Mesenteric fat pad (tissue), 1 donor: ENCODE data around the gene CTRB2. TPM values are rescaled to one million over a fixed set of nuclear protein-coding genes. Genes with fewer than 3 reads are reported as not detected.
"Not testable (repeated sequence)": the region's sequence is repeated elsewhere in the genome, so short reads cannot be mapped to it uniquely, and the experiment has no call there.

ENCODE experiments used
- DNase-seq: peaks from one replicate; pipeline ENCODE4 v3.0.0-alpha.2; 2020; ENCODE audit warnings: low spot score
- total RNA-seq: library from RNA; stranded (reverse); fragmentation: NEBNext Ultra II Directional; extraction: Animal tissue kit (Norgen Biotek cat#: 25700); gene quantifications from one replicate; pipeline ENCODE4 v1.2.1, GENCODE V29; 2021
- donor health status: DM: yes; HTN: yes; CAD: no.

CTRB2 gene
- total RNA-seq, 1 donor from 2014 or later: 4.1 TPM

GRCh38 chr16:75227361-75228142 is 20.6 kb upstream of the CTRB2 start:
- no peak for DNase-seq

DNA sequence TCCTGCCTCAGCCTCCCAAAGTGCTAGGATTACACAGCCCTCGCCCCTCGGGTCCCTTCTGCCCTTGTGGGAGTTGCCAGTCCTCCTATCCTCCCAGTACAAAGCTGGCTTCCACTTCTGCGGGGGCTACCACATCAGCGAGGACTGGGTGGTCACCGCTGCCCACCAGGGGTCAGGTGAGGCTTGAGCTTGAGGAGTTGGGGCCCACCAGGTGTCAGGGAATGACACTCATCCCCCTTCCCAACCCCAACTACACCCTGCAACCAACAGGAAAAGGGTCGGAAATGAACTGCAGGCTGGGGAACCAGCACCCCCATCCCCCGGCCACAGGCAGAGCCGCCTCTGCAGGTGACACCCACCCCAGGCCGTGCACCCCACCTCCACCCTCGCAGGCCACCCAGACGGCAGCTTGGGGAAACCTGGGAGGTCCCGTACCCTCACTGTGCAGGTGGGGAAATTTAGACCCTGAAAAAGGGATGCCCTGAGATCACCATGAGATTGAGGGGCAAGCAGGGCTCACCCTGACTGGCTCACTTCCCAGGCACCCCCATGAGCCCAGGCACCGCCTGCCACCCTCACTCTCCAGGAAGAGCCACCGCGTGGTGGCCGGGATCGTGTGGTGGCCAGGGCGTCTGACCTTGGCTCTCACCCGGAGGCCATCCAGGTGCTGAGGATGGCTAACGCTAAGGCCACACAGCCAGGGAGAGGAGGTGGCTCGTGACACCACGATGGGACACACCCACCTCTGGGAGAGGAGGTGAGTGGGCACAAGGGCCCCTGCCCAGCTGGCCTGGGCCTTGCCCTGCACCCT is 19.8 kb upstream of the CTRB2 start:
- DNase-seq: no peak

DNA sequence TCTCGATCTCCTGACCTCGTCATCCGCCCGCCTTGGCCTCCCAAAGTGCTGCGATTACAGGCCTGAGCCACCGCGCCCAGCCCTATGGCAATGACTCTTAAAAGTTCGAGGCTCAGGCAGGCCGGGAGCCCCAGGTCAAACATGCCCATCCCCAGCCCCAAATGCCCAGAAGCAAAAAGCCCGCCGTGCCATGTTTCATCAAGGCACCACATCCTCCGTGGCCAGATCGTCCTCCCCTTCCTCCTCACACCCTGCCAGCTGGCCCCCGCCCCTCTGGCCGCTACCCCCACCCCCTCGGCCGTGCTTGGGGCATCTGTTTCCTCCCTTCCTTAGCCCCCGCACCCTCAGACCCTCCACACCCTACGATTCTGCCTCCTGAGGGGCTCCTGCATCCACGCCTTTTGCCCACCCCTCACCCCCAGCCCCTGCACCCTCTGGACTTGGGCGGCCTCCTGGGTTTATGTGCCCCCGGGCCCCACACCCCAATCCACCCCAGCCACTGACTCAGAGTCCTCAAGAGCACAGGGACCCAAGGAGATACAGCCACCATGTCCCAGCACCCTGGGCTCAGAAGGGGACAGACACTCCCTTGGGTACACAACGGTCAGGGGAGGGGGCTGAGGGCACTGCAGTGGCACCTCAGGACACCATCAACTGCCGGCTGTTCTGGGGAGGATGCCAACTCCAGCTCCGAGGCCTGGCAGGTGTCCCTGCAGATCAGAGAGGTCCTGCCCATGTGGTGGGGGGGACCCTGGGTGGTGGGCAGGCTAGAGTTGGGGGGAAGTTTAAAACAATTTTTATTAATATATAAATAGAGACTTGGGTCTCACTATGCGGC is 18.9 kb upstream of the CTRB2 start:
- no peak for DNase-seq

DNA sequence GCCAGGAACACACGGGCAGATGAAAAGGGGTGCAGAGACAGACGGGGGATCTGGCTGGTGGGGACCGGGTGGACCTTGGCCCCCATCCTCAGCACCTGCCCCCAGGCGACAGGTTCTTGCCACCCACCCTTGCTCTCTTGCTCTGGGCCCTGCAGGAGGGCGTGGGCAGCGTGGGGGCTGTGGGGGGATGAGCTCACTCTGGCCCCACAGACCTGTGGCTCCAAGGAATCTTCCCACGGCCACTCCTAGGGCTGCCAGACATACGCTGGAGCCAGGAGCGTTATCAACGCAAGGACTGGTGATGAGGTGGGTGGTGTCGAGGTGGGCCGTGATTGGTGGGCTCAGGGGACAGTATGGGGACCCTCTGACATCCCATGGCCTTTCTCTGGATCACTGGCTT is 18.1 kb upstream of the CTRB2 start:
- DNase-seq: no peak

- no peak for DNase-seq
Measured at GRCh38 chr16:75224306-75225082, 17.5 kb upstream of the CTRB2 start.

- DNase-seq: not testable (repeated sequence)
Measured at GRCh38 chr16:75223129-75223528, 16.2 kb upstream of the CTRB2 start.

DNA sequence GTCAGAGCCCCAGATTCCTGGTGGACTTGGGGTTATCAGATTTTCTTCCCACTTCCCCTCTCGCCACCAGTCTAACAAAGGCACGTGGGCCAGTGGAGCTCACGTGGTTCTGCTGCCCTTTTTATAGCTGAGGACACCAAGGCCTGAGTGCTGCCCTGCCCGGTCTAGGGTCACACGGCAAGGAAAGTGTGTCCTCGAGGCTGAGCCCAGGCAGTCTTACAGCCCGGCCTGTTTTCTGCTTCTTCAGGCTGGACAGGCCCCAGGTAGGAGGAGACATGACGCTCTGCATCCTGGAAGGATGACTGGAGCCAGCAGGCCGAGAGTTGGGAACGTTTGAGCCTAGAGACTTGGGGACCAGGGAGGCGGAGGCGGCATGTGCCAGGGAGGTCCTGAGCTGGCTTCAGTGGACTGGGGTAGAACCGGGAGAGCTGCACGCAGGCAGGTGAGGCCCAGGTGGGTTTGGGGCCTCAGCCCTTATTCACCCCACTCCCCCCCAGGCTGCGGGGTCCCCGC is 15.4 kb upstream of the CTRB2 start:
- no peak for DNase-seq

DNA sequence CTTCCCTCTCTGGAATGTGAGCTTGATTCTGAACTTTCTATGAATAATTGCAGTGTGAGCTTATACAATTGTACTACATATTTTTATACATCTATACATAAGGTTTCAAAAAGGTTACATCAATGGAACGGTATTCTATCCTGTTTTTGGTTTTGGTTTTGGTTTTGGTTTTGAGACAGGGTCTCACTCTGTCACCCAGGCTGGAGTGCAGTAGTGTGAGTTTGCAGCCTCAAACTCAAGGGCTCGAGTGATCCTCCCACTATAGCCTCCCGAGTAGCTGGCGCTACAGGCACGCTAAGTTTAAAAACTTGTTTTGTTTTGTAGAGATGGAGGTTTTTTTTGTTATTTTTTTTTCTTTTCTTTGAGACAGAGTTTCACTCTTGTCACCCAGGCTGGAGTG is 12.9 kb upstream of the CTRB2 start:
- no peak for DNase-seq

DNA sequence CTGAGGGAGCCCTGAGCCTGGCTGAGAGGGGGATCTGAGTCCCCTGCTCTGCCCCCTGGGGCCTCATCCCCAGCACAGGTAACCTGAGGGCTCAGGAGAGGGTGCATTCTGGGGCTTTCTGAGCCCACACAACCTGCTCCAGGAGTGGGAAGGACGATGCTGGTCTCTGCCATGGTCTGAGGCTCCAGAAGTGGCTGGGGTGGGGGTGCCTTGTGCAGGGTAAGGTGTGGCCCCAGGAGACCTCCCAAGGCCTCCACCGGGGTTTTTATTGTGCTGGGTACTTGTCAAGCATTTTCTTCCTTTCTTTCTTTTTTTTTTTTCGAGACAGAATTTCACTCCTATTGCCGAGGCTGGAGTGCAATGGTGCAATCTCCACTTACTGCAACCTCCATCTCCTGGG is 12.1 kb upstream of the CTRB2 start:
- DNase-seq: no peak

GRCh38 chr16:75218256-75219076 is 11.5 kb upstream of the CTRB2 start, which contains the start of gene CTRB1:
Gene CTRB1 (plus strand): TSS chr16:75218988. CDS start chr16:75219008, 20 bp downstream.
- DNase-seq: no peak

DNA sequence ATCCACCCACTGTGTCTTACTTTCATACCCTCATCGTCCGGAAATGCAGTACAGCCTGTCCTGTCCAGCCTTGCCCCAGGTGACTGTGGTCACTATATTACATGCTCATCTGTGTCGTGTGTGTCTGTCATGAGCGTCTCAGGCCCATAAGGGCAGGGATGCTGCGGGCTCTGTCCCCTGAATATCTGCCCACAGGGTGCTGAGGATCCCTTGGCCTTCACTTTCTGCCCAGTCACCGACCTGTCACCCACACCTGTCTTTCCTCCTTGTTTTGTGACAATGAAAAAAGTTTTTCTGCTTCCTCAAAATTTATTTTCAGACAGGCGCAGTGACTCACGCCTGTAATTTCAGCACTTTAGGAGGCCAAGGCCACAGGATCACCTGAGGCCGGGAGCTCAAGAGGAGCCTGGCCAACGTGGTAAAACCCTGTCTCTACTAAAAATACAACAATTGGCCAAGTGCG is 10.5 kb upstream of the CTRB2 start:
- no peak for DNase-seq

GRCh38 chr16:75216576-75216975 is 9.6 kb upstream of the CTRB2 start:
- DNase-seq: no peak

DNA sequence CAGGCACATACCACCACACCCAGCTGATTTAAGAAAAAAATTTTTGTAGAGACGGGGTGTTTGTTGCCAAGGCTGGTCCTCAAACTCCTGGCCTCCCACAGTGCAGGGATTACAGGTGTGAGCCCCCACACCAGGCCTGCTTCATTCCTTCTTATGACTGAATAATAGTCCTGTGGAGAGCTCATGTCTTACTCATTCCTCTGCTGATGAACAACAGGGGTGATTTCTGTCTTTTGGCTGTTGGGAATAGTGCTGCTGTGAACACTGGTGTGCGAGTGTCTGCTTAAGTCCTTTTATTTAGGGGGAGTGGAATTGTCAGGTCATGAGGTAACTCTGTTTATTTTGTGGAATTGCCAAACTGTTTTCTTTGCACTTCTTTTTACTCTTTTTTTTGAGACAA is 9.2 kb upstream of the CTRB2 start:
- DNase-seq: no peak

- DNase-seq: not testable (repeated sequence)
Measured at GRCh38 chr16:75211286-75211685, 4.3 kb upstream of the CTRB2 start.

DNA sequence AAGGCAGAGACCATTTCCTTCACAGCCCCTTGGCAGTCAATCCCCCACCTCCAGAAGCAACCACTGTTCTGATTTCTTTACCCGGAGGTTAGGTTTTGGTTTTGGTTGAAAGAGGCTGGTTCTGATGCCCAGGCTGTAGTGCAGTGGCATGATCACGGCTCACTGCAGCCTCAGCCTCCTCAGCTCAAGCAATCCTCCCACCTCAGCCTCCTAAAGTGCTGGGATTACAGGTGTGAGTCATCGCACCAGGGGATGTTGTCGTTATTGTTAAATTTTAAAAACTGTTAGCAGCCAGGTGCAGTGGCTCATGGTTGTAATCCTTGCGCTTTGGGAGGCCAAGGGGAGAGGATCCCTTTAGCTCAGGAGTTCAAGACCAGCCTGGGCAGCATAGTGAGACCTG is 3.0 kb upstream of the CTRB2 start:
- no peak for DNase-seq

- DNase-seq: not testable (repeated sequence)
Measured at GRCh38 chr16:75209514-75209913, 2.6 kb upstream of the CTRB2 start.

- no peak for DNase-seq
Measured at GRCh38 chr16:75208861-75209505, 2.0 kb upstream of the CTRB2 start.

GRCh38 chr16:75208242-75208825 is 1.4 kb upstream of the CTRB2 start:
- DNase-seq: no peak

DNA sequence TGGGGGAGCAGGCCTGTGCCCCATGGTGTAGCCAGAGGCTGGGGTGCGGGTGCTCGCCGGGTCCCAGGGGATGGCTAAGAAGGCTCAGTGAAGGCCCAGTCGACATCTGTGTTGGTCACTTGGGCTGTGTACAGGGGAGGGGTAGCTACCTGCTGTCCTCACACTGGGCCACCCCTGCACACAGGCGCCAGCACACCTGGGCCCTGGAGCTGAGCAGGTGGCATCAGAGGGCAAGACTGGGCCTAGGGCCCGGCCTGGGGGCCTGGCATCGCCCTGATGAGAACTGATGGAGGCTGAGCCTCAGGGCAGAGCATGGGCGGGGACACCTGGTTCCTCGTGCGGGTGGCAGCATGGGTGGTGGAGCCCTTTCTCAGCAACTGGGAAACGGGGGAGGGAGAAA is 870 bp upstream of the CTRB2 start:
- DNase-seq: no peak
